GM23338 (cell line): ENCODE data around the gene PCDHA10.

Experiments used
- ZNF114 ChIP-seq: fragments of 250-450 bp; sonication (Bioruptor Pico); IDR thresholded peaks from 2 replicates; pipeline ENCODE4 v1.5.0; 2020; ENCODE audit warnings: mild to moderate bottlenecking, moderate library complexity
- TF ChIP-seq, protein P1 (sequence below), 2 experiments: fragments of 200-600 bp in 1 of 2; sonication (generic) in 1 of 2; conservative IDR thresholded peaks; 2 replicates each; pipeline versions ENCODE4 v1.5.1 to v1.6.1; 2016 to 2017; ENCODE audit warnings: antibody characterized with exemption in 2 of 2, low read depth in 2 of 2, mild to moderate bottlenecking in 2 of 2, moderate library complexity in 1 of 2

DNA sequence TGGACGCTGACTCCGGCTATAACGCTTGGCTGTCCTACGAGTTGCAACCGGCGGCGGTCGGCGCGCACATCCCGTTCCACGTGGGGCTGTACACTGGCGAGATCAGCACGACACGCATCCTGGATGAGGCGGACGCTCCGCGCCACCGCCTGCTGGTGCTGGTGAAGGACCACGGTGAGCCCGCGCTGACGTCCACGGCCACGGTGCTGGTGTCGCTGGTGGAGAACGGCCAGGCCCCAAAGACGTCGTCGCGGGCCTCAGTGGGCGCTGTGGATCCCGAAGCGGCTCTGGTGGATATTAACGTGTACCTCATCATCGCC is 21.5 kb downstream of the PCDHA10 start:
- TF ChIP-seq, protein P1, sequence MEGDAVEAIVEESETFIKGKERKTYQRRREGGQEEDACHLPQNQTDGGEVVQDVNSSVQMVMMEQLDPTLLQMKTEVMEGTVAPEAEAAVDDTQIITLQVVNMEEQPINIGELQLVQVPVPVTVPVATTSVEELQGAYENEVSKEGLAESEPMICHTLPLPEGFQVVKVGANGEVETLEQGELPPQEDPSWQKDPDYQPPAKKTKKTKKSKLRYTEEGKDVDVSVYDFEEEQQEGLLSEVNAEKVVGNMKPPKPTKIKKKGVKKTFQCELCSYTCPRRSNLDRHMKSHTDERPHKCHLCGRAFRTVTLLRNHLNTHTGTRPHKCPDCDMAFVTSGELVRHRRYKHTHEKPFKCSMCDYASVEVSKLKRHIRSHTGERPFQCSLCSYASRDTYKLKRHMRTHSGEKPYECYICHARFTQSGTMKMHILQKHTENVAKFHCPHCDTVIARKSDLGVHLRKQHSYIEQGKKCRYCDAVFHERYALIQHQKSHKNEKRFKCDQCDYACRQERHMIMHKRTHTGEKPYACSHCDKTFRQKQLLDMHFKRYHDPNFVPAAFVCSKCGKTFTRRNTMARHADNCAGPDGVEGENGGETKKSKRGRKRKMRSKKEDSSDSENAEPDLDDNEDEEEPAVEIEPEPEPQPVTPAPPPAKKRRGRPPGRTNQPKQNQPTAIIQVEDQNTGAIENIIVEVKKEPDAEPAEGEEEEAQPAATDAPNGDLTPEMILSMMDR (conservative IDR thresholded peaks at IDR 0.05; ENCODE audit: low read depth in 2 of 2): no peak
- TF ChIP-seq ZNF114: no peak
